ENCODE measurements around the gene FAF2. TPM values are rescaled to one million over a fixed set of nuclear protein-coding genes. Genes with fewer than 3 reads are reported as not detected.

The FAF2 gene
- total and polyA plus RNA-seq, 4 donors, result 12.7 to 28.3 (median 16.5) TPM

- no peak for TF ChIP-seq ZBTB33 (IDR thresholded peaks at IDR 0.05)
- TF ChIP-seq EGR1 (IDR thresholded peaks at IDR 0.05; ENCODE audit: low read depth in 2 of 2), result no peak
- no peak for TF ChIP-seq JUND (IDR thresholded peaks at IDR 0.05)
- TF ChIP-seq CTCF (IDR thresholded peaks at IDR 0.05; ENCODE audit: low read depth, low read length, missing input control), result no peak
- no peak for TF ChIP-seq REST (IDR thresholded peaks at IDR 0.05)
- no peak for TF ChIP-seq HNF4A (conservative IDR thresholded peaks at IDR 0.05)
- TF ChIP-seq FOXA1 (IDR thresholded peaks at IDR 0.05), result no peak
- TF ChIP-seq NR2F2 (IDR thresholded peaks at IDR 0.05), result no peak
- no peak for TF ChIP-seq GABPA (IDR thresholded peaks at IDR 0.05 in 1 of 2, conservative IDR thresholded peaks at IDR 0.05 in 1 of 2)
- no peak for TF ChIP-seq FOXA2 (IDR thresholded peaks at IDR 0.05)
- Histone ChIP-seq H3K27ac (ENCODE audit: low read depth in 1 of 2, low read length in 2 of 2) (no peak overlapping the region), H3K36me3 (ENCODE audit: control insufficient read depth in 4 of 4, insufficient read depth in 3 of 4, low read depth in 1 of 4, low read length in 3 of 4) (no peaks in the 10 kb centered on the region), H3K27me3 (ENCODE audit: control insufficient read depth in 4 of 4, insufficient read depth in 4 of 4, low read length in 3 of 4) (no peaks in the 10 kb centered on the region), H3K9ac (ENCODE audit: low read depth in 1 of 2, low read length in 2 of 2) (no peak overlapping the region), H3K4me3 (ENCODE audit: low read depth in 1 of 3, low read length in 3 of 3) (no peak overlapping the region), H3K9me3 (ENCODE audit: control insufficient read depth in 4 of 4, low read length in 3 of 4) (no peaks in the 10 kb centered on the region), H3K4me1 (ENCODE audit: control insufficient read depth in 4 of 4, insufficient read depth in 4 of 4, low read length in 3 of 4) (peaks cover 0 to 18% (median 11%) of the 10 kb centered on the region in 4 donors)
- DNase-seq (ENCODE audit: low spot score), result no peak
- 93% methylated on average over 11 of the region's 11 CpGs for WGBS
These were observed 104.2 kb downstream of the FAF2 start for GRCh38 chr5:176552332-176552869.

- DNase-seq (ENCODE audit: low spot score), result no peak
- no peak overlapping the region for H3K27ac ChIP-seq (ENCODE audit: low read depth in 1 of 2, low read length in 2 of 2)
- TF ChIP-seq NR2F2 (IDR thresholded peaks at IDR 0.05) (no peak), EGR1 (IDR thresholded peaks at IDR 0.05; ENCODE audit: low read depth in 2 of 2) (no peak), CTCF (IDR thresholded peaks at IDR 0.05; ENCODE audit: low read depth, low read length, missing input control) (no peak), ATF3 (IDR thresholded peaks at IDR 0.05) (no peak), SP1 (IDR thresholded peaks at IDR 0.05) (no peak), TAF1 (conservative IDR thresholded peaks at IDR 0.05) (no peak), RAD21 (IDR thresholded peaks at IDR 0.05) (no peak), FOXA1 (IDR thresholded peaks at IDR 0.05) (no peak), YY1 (IDR thresholded peaks at IDR 0.05) (no peak), REST (IDR thresholded peaks at IDR 0.05) (no peak)
- H3K9me3 ChIP-seq (ENCODE audit: control insufficient read depth in 4 of 4, low read length in 3 of 4), result no peaks in the 10 kb centered on the region
- no peaks in the 10 kb centered on the region for H3K36me3 ChIP-seq (ENCODE audit: control insufficient read depth in 4 of 4, insufficient read depth in 3 of 4, low read depth in 1 of 4, low read length in 3 of 4)
- no peaks in the 10 kb centered on the region for H3K27me3 ChIP-seq (ENCODE audit: control insufficient read depth in 4 of 4, insufficient read depth in 4 of 4, low read length in 3 of 4)
- peaks cover 0 to 18% (median 11%) of the 10 kb centered on the region in 4 donors for H3K4me1 ChIP-seq (ENCODE audit: control insufficient read depth in 4 of 4, insufficient read depth in 4 of 4, low read length in 3 of 4)
- 83% methylated on average over 18 of the region's 18 CpGs for WGBS
- H3K9ac ChIP-seq (ENCODE audit: low read depth in 1 of 2, low read length in 2 of 2), result no peak overlapping the region
- H3K4me3 ChIP-seq (ENCODE audit: low read depth in 1 of 3, low read length in 3 of 3), result no peak overlapping the region
These were observed 105.3 kb downstream of the FAF2 start for GRCh38 chr5:176553260-176554085.

Measured in liver (tissue), 9 donors.